GM18505 (cell line): ENCODE data around the gene PPM1H.
"Not testable (repeated sequence)": the region's sequence is repeated elsewhere in the genome, so short reads cannot be mapped to it uniquely, and the experiment has no call there.

Source experiments
- ATAC-seq: cut with Tn5 transposase; IDR thresholded peaks from one replicate; pipeline ENCODE4 v1.9.1; 2021; ENCODE audit not compliant: unreplicated experiment
- POLR2A ChIP-seq: IDR thresholded peaks from 4 replicates; pipeline ENCODE4 v1.6.1; 2011; ENCODE audit warnings: borderline replicate concordance; ENCODE audit not compliant: insufficient read depth, insufficient read length; ENCODE audit errors: extremely low read depth

The PPM1H gene

GRCh38 chr12:62683776-62684569 lies 251.0 kb downstream of the PPM1H start:
- no peak for TF ChIP-seq POLR2A
- no peak for ATAC-seq

- TF ChIP-seq POLR2A = no peak
- ATAC-seq = no peak
Observed at GRCh38 chr12:62681306-62681705, 253.6 kb downstream of the PPM1H start.

DNA sequence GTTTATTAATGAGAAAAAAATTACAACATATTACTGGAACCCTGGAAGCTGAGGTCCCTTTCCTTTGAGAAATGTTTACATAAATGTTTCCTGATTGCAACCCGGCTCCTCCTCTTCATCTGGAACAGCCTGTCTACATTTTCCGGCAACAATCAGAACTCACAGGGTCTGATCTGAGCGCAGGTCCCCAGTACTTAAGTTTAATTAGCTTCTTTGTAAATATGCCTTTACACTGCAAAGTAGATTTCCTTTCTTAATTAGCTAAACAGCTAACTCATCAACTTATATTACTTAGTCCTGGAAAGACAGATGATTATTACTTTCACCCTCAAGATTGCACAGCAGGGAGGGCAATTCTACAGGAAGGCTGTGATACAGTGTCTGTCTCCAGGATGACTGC lies 255.3 kb downstream of the PPM1H start:
- TF ChIP-seq POLR2A = no peak
- no peak for ATAC-seq

- TF ChIP-seq POLR2A = no peak
Observed at GRCh38 chr12:62677355-62677754, 257.6 kb downstream of the PPM1H start.

DNA sequence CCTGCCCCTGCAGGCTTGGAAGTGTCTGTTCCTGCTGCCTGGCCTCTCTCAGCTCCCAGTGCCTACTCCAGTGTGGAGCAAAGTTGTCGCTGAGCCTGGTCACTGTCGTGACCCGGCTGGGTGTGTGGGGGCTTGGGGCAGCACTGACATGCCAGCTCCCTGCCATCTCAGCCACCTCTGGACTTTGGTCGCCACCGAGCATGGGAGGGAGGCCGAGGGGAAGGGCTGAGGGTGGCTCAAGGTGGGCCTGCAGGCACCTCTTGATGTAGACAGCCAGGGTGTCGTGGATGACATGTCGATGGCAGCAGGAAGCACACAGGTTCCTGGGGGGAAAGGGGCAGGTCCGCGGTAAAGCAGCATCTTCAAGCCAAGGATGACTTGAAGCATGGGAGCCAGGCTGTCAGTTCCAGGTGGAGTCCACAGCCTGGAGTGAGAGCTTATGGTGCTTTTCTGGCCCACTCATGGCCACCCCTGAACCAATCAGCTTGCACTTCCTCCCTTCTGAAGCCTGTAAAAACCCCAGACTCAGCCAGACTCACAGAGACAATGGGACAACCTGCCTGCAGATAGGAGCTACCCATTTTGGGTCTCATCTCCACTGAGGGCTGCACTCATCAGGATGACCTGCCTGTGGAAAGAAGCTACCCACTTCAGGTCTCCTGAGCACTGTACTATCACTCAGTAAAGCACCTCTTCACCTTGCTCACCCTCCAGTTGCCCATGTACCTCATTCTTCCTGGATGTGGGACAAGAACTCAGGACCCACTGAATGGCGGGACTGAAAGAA lies 258.2 kb downstream of the PPM1H start:
- no peak for ATAC-seq
- TF ChIP-seq POLR2A = no peak

More at GRCh38 chr12:62677355-62677754, 257.6 kb downstream of the PPM1H start:
- ATAC-seq = no peak

- no peak for TF ChIP-seq POLR2A
- ATAC-seq = no peak
Observed at GRCh38 chr12:62673028-62673815, 261.7 kb downstream of the PPM1H start.

- no peak for ATAC-seq
- TF ChIP-seq POLR2A = no peak
Observed at GRCh38 chr12:62670986-62671720, 263.8 kb downstream of the PPM1H start.

DNA sequence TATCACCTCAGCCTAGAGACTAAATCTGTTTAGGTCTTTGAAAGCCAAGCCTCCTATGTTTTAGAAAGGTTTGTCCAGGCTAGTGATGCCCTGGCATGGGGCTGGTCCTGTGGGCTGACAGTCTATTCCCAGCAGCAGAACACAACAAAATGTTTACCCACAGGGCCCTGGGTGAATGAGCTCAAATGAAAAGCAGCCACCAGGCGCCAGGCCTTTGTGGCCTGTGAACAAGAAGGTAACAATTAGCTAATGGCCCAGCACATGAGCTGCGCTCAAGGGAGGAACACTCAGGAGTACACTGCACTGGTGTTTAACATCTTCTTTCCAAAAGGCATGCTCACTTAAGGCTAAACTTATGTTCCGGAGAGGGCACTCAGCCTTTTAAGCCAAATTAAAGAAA lies 266.2 kb downstream of the PPM1H start:
- ATAC-seq = no peak
- TF ChIP-seq POLR2A = no peak

DNA sequence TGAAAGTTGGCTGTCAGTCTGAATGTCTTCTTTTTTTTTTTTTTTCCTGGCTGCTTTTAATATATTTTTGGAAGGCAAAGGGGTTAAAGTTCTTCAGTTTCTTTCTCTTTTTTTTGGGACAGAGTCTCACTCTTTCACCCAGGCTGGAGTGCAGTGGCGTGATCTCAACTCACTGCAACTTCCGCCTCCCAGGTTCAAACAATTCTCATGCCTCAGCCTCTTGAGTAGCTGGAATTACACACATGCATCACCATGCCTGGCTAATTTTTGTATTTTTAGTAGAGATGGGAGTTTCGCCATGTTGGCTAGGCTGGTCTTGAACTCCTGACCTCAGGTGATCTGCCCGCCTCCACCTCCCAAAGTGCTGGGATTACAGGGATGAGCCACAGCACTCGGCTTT lies 270.0 kb downstream of the PPM1H start:
- not testable (repeated sequence) for ATAC-seq

GRCh38 chr12:62660756-62661155 lies 274.2 kb downstream of the PPM1H start:
- ATAC-seq = no peak
- TF ChIP-seq POLR2A = no peak

- ATAC-seq = no peak
- no peak for TF ChIP-seq POLR2A
Observed at GRCh38 chr12:62659453-62660295, 275.3 kb downstream of the PPM1H start.

- ATAC-seq = no peak
Observed at GRCh38 chr12:62658910-62659309, 276.0 kb downstream of the PPM1H start.

GRCh38 chr12:62657363-62657632 lies 277.7 kb downstream of the PPM1H start:
- ATAC-seq = no peak
- TF ChIP-seq POLR2A = no peak

More at GRCh38 chr12:62658910-62659309, 276.0 kb downstream of the PPM1H start:
- no peak for TF ChIP-seq POLR2A
